IMR-90 (cell line): ENCODE measurements around the gene NR6A1.

ENCODE experiments used
- BHLHE40 ChIP-seq: fragments of 150-350 bp; IDR thresholded peaks from 2 replicates; pipeline ENCODE4 v1.6.1; 2016; ENCODE audit warnings: mild to moderate bottlenecking, low read depth, low read length
- CEBPB ChIP-seq: IDR thresholded peaks from 2 replicates; pipeline ENCODE4 v1.6.1; 2012; ENCODE audit warnings: low read depth, low read length, improper control_type of control experiment
- FOS ChIP-seq: fragments of 150-350 bp; IDR thresholded peaks from 2 replicates; pipeline ENCODE4 v1.6.1; 2016; ENCODE audit warnings: low read depth, low read length
- NFE2L2 ChIP-seq: fragments of 150-350 bp; IDR thresholded peaks from 2 replicates; pipeline ENCODE4 v1.6.1; 2016; ENCODE audit warnings: low read depth, mild to moderate bottlenecking, low read length
- POLR2A ChIP-seq: IDR thresholded peaks from 2 replicates; pipeline ENCODE4 v1.6.1; 2012; ENCODE audit warnings: mild to moderate bottlenecking, low read depth, low read length
- RCOR1 ChIP-seq: IDR thresholded peaks from 2 replicates; pipeline ENCODE4 v1.6.1; 2012; ENCODE audit warnings: mild to moderate bottlenecking, low read length, improper control_type of control experiment; ENCODE audit not compliant: insufficient replicate concordance
- RFX5 ChIP-seq: IDR thresholded peaks from 2 replicates; pipeline ENCODE4 v1.8.0; 2012; ENCODE audit warnings: low read depth, mild to moderate bottlenecking, low read length, moderate library complexity
- SMC3 ChIP-seq: fragments of 150-350 bp; IDR thresholded peaks from 2 replicates; pipeline ENCODE4 v1.6.1; 2016; ENCODE audit warnings: low read depth, mild to moderate bottlenecking, antibody characterized with exemption, low read length, moderate library complexity
- TF ChIP-seq, protein P1 (sequence below): conservative IDR thresholded peaks from 2 replicates; pipeline ENCODE4 v1.5.1; 2012; ENCODE audit warnings: mild to moderate bottlenecking, low read depth, low read length, improper control_type of control experiment
- TF ChIP-seq, protein P2 (sequence below): fragments of 150-350 bp; IDR thresholded peaks from 2 replicates; pipeline ENCODE4 v1.6.1; 2016; ENCODE audit warnings: low read depth, mild to moderate bottlenecking, low read length, moderate library complexity, borderline replicate concordance

DNA sequence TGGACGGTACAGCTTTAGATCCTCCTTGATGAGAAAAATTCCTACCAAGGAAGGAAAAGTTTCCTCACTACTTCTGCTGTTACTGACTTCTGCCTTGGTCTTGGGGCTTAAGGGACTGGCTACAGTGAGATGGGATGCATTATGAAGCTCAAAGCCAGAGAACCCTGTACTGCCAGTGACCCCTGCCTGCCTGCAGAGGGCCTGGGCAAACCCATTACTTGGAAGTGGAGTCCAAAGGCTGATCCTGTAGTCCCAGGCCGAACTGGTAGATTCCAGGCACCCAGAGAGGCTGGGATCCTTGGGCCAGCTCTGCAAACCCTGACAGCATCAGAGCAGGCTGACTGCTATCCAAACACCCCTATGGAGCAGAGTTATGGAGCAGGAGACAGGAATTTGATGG is 238.2 kb downstream of the NR6A1 start:
- TF ChIP-seq FOS (no peak), SMC3 (no peak), POLR2A (no peak), CEBPB (no peak), RFX5 (no peak), BHLHE40 (no peak), NFE2L2 (no peak), RCOR1 (no peak)
- TF ChIP-seq, protein P1, sequence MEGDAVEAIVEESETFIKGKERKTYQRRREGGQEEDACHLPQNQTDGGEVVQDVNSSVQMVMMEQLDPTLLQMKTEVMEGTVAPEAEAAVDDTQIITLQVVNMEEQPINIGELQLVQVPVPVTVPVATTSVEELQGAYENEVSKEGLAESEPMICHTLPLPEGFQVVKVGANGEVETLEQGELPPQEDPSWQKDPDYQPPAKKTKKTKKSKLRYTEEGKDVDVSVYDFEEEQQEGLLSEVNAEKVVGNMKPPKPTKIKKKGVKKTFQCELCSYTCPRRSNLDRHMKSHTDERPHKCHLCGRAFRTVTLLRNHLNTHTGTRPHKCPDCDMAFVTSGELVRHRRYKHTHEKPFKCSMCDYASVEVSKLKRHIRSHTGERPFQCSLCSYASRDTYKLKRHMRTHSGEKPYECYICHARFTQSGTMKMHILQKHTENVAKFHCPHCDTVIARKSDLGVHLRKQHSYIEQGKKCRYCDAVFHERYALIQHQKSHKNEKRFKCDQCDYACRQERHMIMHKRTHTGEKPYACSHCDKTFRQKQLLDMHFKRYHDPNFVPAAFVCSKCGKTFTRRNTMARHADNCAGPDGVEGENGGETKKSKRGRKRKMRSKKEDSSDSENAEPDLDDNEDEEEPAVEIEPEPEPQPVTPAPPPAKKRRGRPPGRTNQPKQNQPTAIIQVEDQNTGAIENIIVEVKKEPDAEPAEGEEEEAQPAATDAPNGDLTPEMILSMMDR, result no peak
- TF ChIP-seq, protein P2, sequence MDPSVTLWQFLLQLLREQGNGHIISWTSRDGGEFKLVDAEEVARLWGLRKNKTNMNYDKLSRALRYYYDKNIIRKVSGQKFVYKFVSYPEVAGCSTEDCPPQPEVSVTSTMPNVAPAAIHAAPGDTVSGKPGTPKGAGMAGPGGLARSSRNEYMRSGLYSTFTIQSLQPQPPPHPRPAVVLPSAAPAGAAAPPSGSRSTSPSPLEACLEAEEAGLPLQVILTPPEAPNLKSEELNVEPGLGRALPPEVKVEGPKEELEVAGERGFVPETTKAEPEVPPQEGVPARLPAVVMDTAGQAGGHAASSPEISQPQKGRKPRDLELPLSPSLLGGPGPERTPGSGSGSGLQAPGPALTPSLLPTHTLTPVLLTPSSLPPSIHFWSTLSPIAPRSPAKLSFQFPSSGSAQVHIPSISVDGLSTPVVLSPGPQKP, result no peak
